K562 (cell line): ENCODE results near the gene C6orf47. TPM values are rescaled to one million over a fixed set of nuclear protein-coding genes. Genes with fewer than 3 reads are reported as not detected.

Experiments
- BRD4 ChIP-seq: fragments of 200-600 bp; sonication (generic); IDR thresholded peaks from 2 replicates; pipeline ENCODE4 v1.6.1; 2017; ENCODE audit warnings: inconsistent platforms
- CBX8 ChIP-seq: fragments of 200-600 bp; sonication (generic); IDR thresholded peaks from 2 replicates; pipeline ENCODE4 v1.6.1; 2012; ENCODE audit warnings: borderline replicate concordance, mixed run types, low read depth, mild to moderate bottlenecking, moderate library complexity, mixed read lengths, low read length, control low read depth, inconsistent platforms; ENCODE audit not compliant: poor library complexity, severe bottlenecking; ENCODE audit errors: extremely low read depth
- CCAR2 ChIP-seq: fragments of 200-400 bp; formaldehyde crosslinking; IDR thresholded peaks from 2 replicates; pipeline ENCODE4 v1.6.1; 2017; ENCODE audit warnings: mild to moderate bottlenecking, low read depth, low read length
- CHD2 ChIP-seq: IDR thresholded peaks from 2 replicates; pipeline ENCODE4 v1.6.1; 2011; ENCODE audit warnings: low read depth, low read length
- GTF2F1 ChIP-seq: IDR thresholded peaks from 2 replicates; pipeline ENCODE4 v1.6.1; 2011; ENCODE audit warnings: low read depth, low read length, improper control_type of control experiment
- MTA3 ChIP-seq: fragments of 450-650 bp; formaldehyde crosslinking; IDR thresholded peaks from 2 replicates; pipeline ENCODE4 v1.6.1; 2017; ENCODE audit warnings: mild to moderate bottlenecking, borderline replicate concordance
- NCOA1 ChIP-seq: fragments of 450-650 bp; IDR thresholded peaks from 2 replicates; pipeline ENCODE4 v1.6.1; 2016; ENCODE audit warnings: low read depth
- NFXL1 ChIP-seq: fragments of 450-650 bp; formaldehyde crosslinking; IDR thresholded peaks from 2 replicates; pipeline ENCODE4 v1.4.0; 2021; ENCODE audit warnings: mild to moderate bottlenecking
- NR0B1 ChIP-seq: fragments of 450-650 bp; IDR thresholded peaks from one replicate; pipeline ENCODE4 v1.6.1; 2018; ENCODE audit warnings: mild to moderate bottlenecking, moderate library complexity; ENCODE audit not compliant: partially characterized antibody
- PPARD ChIP-seq: fragments of 250-450 bp; sonication (Bioruptor Pico); IDR thresholded peaks from 2 replicates; pipeline ENCODE4 v1.8.0; 2022; ENCODE audit warnings: inconsistent platforms, mild to moderate bottlenecking, moderate library complexity
- RAD51 ChIP-seq: fragments of 450-650 bp; IDR thresholded peaks from 2 replicates; pipeline ENCODE4 v1.7.1; 2016; ENCODE audit warnings: low read depth, mild to moderate bottlenecking, borderline replicate concordance
- RBBP5 ChIP-seq: fragments of 200-600 bp; sonication (generic); IDR thresholded peaks from 2 replicates; pipeline ENCODE4 v1.6.1; 2012; ENCODE audit warnings: borderline replicate concordance, mild to moderate bottlenecking, low read length, control low read depth, inconsistent platforms; ENCODE audit not compliant: insufficient read depth, poor library complexity, severe bottlenecking
- SNRNP70 ChIP-seq: fragments of 200-400 bp; formaldehyde crosslinking; optimal IDR thresholded peaks from 2 replicates; pipeline ENCODE3; 2017; ENCODE audit warnings: low read depth, low read length
- SOX6 ChIP-seq: fragments of 450-650 bp; IDR thresholded peaks from 2 replicates; pipeline ENCODE4 v1.6.1; 2014; ENCODE audit warnings: mild to moderate bottlenecking
- SRF ChIP-seq, 2 experiments: fragments of 250-450, 450-650 bp in 1 of 2; sonication (Bioruptor Pico) in 1 of 2; sonication (generic) in 1 of 2; formaldehyde crosslinking; IDR thresholded peaks; 2 replicates each; pipeline versions ENCODE4 v1.5.0 to v1.5.1; 2020 to 2022; ENCODE audit warnings: mild to moderate bottlenecking in 1 of 2, missing genetic modification reagents in 1 of 2
- TCFL5 ChIP-seq: fragments of 250-450 bp; sonication (Bioruptor Pico); conservative IDR thresholded peaks from 2 replicates; pipeline ENCODE4 v1.6.1; 2021; ENCODE audit warnings: mild to moderate bottlenecking, moderate library complexity, matching md5 sums
- WHSC1 ChIP-seq: IDR thresholded peaks from one replicate; pipeline ENCODE4 v1.6.1; 2012; ENCODE audit warnings: low read length, control low read depth, inconsistent platforms
- ZNF124 ChIP-seq: sonication (generic); formaldehyde crosslinking; IDR thresholded peaks from 2 replicates; pipeline ENCODE4 v1.8.1; 2022; ENCODE audit warnings: missing genetic modification reagents
- ZNF232 ChIP-seq: sonication (generic); formaldehyde crosslinking; IDR thresholded peaks from 2 replicates; pipeline ENCODE4 v1.8.0; 2022; ENCODE audit warnings: mild to moderate bottlenecking, missing genetic modification reagents
- ZNF668 ChIP-seq: fragments of 250-450 bp; sonication (Bioruptor Pico); IDR thresholded peaks from 2 replicates; pipeline ENCODE4 v1.8.0; 2022; ENCODE audit warnings: mild to moderate bottlenecking, inconsistent platforms
- ZNF764 ChIP-seq: fragments of 250-450 bp; sonication (Bioruptor Pico); IDR thresholded peaks from 2 replicates; pipeline ENCODE4 v1.4.0; 2020; ENCODE audit warnings: low read depth, mild to moderate bottlenecking, moderate library complexity
- polyA plus RNA-seq, 8 experiments: library from polyadenylated mRNA; depleted of rRNA in 4 of 8; stranded (reverse) in 5 of 8; unstranded in 3 of 8; fragments of >200 nt; fragmentation: Nextera tagmentation in 2 of 8; fragmentation: Illumina TruSeq in 1 of 8; extraction: Ambion mirVana in 2 of 8; extraction: Trizol in 1 of 8; gene quantifications; 2 replicates each; pipeline versions ENCODE4 v1.2.1 to v1.2.3, GENCODE V29; 2011 to 2014; ENCODE audit warnings: inconsistent platforms in 1 of 8, missing spikeins in 1 of 8
- total RNA-seq, 7 experiments: library from RNA; depleted of rRNA in 6 of 7; stranded (reverse); fragments of >200 nt in 6 of 7; fragmentation: Illumina TruSeq in 2 of 7; extraction: Trizol in 2 of 7; gene quantifications; 2 replicates each; pipeline versions ENCODE4 v1.2.1 to v1.2.3, GENCODE V29; 2011 to 2021; ENCODE audit warnings: low replicate concordance in 1 of 7
- TF ChIP-seq, protein P1 (sequence below), 2 experiments: IDR thresholded peaks; 2 replicates each; pipeline ENCODE4 v1.6.1; 2011; ENCODE audit warnings: borderline replicate concordance in 1 of 2, control low read depth in 1 of 2, low read depth in 1 of 2, low read length in 1 of 2, mild to moderate bottlenecking in 1 of 2, mixed read lengths in 1 of 2, moderate library complexity in 1 of 2; ENCODE audit not compliant: insufficient read depth in 1 of 2, insufficient read length in 1 of 2, poor library complexity in 1 of 2, severe bottlenecking in 1 of 2; ENCODE audit errors: extremely low read depth in 1 of 2
- TF ChIP-seq, protein P2 (sequence below): sonication (generic); formaldehyde crosslinking; IDR thresholded peaks from 2 replicates; pipeline ENCODE4 v1.8.1; 2023; ENCODE audit warnings: mild to moderate bottlenecking, missing genetic modification reagents

C6orf47 gene
- total and polyA plus RNA-seq, 9 of the 15 experiments (the other 6 are each of a cell fraction or from before 2014, with no cell fraction given): 0.14 to 43.8 (median 27.0) TPM

DNA sequence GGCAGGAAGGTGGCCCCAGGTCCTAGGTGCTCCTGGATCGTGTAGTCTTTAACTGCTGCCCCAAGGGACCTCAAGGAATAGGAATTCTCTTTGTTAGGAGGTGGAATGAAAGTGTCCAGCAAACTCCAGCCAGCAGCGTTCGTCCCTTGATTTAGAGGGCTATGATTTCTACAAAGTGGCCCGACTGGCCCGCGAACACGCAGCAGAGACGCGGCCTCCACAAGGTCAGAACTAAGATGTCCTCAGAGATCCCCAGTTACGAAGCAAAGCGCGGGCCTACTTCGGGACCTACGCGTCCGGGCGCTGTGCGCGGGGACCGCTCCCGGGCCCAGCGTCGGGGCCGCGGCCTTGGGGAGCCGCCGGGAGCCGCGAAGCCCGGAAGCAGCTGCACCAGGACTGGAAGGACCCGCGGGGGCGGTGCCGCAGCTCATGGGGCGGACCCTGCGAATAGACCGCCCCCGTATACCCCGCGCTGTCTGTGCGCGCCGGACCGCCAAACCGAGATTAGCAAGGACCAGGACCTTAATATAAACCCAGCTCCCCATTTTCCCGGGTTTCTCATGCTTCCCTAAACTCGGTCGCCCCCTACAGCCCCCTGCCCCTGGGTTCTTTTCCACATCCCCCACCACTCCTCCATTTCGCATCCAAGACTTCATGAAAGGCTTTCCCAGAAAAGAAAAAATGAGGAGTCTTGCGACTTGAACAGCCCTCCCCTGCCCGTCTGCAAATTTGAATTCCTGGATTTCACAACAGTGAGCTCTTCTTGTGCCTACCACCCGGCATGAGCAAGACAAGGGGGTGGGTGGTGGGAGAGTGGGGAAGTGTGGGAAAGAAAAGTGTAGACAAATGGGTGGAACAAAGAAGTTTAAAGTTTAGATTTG lies at the start of gene C6orf47 (continued):
- TF ChIP-seq TCFL5 (CRISPR knock-in tag) (no peak), SOX6 (peak; percentile 63; the same call in 1 of the 2 replicates), NFXL1 (CRISPR knock-in tag) (no peak), ZNF764 (CRISPR knock-in tag) (no peak; the same call in 1 of the 2 replicates), BRD4 (no peak), RAD51 (no peak), RBBP5 (peak; percentile 76), ZNF124 (CRISPR knock-in tag) (no peak), ZNF232 (CRISPR knock-in tag) (no peak), SRF (CRISPR knock-in tag; IDR thresholded peaks at IDR 0.05) (peak in 1 of 2 experiments; percentile 5; a peak in 3 of 4 replicates), MTA3 (peak; percentile 92), ZNF668 (no peak; the same call in 1 of the 2 replicates), CHD2 (peak; percentile 34), CCAR2 (0 out of 2 replicates have a peak, but pooled peaks have one; percentile 30), NCOA1 (no peak), PPARD (no peak), NR0B1 (no peak), SNRNP70 (no peak), CBX8 (no peak), WHSC1 (no peak), GTF2F1 (peak; percentile 84; the same call in 1 of the 2 replicates)
- TF ChIP-seq, protein P1, sequence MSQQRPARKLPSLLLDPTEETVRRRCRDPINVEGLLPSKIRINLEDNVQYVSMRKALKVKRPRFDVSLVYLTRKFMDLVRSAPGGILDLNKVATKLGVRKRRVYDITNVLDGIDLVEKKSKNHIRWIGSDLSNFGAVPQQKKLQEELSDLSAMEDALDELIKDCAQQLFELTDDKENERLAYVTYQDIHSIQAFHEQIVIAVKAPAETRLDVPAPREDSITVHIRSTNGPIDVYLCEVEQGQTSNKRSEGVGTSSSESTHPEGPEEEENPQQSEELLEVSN (IDR thresholded peaks at IDR 0.05; ENCODE audit: borderline replicate concordance in 1 of 2, extremely low read depth in 1 of 2, insufficient read depth in 1 of 2, insufficient read length in 1 of 2, low read depth in 1 of 2, low read length in 1 of 2, poor library complexity in 1 of 2, severe bottlenecking in 1 of 2): peak; percentile 52 to 76
- TF ChIP-seq, protein P2, sequence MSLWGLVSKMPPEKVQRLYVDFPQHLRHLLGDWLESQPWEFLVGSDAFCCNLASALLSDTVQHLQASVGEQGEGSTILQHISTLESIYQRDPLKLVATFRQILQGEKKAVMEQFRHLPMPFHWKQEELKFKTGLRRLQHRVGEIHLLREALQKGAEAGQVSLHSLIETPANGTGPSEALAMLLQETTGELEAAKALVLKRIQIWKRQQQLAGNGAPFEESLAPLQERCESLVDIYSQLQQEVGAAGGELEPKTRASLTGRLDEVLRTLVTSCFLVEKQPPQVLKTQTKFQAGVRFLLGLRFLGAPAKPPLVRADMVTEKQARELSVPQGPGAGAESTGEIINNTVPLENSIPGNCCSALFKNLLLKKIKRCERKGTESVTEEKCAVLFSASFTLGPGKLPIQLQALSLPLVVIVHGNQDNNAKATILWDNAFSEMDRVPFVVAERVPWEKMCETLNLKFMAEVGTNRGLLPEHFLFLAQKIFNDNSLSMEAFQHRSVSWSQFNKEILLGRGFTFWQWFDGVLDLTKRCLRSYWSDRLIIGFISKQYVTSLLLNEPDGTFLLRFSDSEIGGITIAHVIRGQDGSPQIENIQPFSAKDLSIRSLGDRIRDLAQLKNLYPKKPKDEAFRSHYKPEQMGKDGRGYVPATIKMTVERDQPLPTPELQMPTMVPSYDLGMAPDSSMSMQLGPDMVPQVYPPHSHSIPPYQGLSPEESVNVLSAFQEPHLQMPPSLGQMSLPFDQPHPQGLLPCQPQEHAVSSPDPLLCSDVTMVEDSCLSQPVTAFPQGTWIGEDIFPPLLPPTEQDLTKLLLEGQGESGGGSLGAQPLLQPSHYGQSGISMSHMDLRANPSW (CRISPR knock-in tag): no peak; the same call in 1 of the 2 replicates
